IMR-90 (cell line): ENCODE results near the gene DYRK2. TPM values are rescaled to one million over a fixed set of nuclear protein-coding genes. Genes with fewer than 3 reads are reported as not detected.
"Not testable (repeated sequence)": the region's sequence is repeated elsewhere in the genome, so short reads cannot be mapped to it uniquely, and the experiment has no call there.

Experiments
- ATAC-seq: fragments of 200-7000 bp; cut with Tn5 transposase; 2 replicates; pipeline ENCODE4 v1.9.1; 2020; ENCODE audit warnings: low read depth, mild to moderate bottlenecking, moderate library complexity
- BruUV-seq: library from RNA; stranded (reverse); fragments of 400-500 nt; replicated peaks from 2 replicates; lab custom pipeline; 2021; lab: Mats Ljungman, UMichigan
- CTCF ChIA-PET: fragments of 300-600 bp; formaldehyde crosslinking; extraction: SDS; loops from one replicate; lab custom pipeline; 2021; ENCODE audit warnings: antibody characterized with exemption; lab: Yijun Ruan, JAX
- POLR2A ChIA-PET: fragments of 300-600 bp; sonication (Branson Sonifier 250); formaldehyde crosslinking; loops from one replicate; lab custom pipeline; 2022; ENCODE audit warnings: antibody characterized with exemption; ENCODE audit not compliant: unreplicated experiment; lab: Charles Lee
- DNase-seq: peaks from one replicate; pipeline ENCODE4 v3.0.0; 2013
- H2AFZ ChIP-seq: replicated peaks from 2 replicates; pipeline ENCODE3; 2013; ENCODE audit warnings: low read length, mild to moderate bottlenecking; ENCODE audit not compliant: poor library complexity
- H2AK5ac ChIP-seq: 2 replicates; pipeline ENCODE4 v1.6.1; 2013; ENCODE audit warnings: low read depth, low read length, inconsistent platforms
- H2AK9ac ChIP-seq: replicated peaks from 2 replicates; pipeline ENCODE3; 2013; ENCODE audit warnings: mild to moderate bottlenecking, low read depth, low read length, moderate library complexity; ENCODE audit not compliant: poor library complexity
- H2BK120ac ChIP-seq: 2 replicates; pipeline ENCODE4 v1.6.1; 2013; ENCODE audit warnings: low read depth, low read length, inconsistent platforms
- H2BK15ac ChIP-seq: 3 replicates; pipeline ENCODE4 v1.6.1; 2013; ENCODE audit warnings: low read depth, low read length, inconsistent platforms
- H2BK20ac ChIP-seq: 2 replicates; pipeline ENCODE4 v1.6.1; 2013; ENCODE audit warnings: low read depth, mild to moderate bottlenecking, inconsistent platforms, low read length, moderate library complexity
- H2BK5ac ChIP-seq: 2 replicates; pipeline ENCODE4 v1.6.1; 2013; ENCODE audit warnings: mild to moderate bottlenecking, low read depth, low read length, inconsistent platforms; ENCODE audit not compliant: poor library complexity, severe bottlenecking
- H3K14ac ChIP-seq: replicated peaks from 2 replicates; pipeline ENCODE4 v1.6.1; 2013; ENCODE audit warnings: low read depth, low read length, inconsistent platforms
- H3K18ac ChIP-seq: 2 replicates; pipeline ENCODE4 v1.6.1; 2013; ENCODE audit warnings: low read depth, low read length, control low read depth
- H3K23ac ChIP-seq: 2 replicates; pipeline ENCODE4 v1.6.1; 2013; ENCODE audit warnings: low read depth, low read length, inconsistent platforms
- H3K27ac ChIP-seq: 2 replicates; pipeline ENCODE4 v1.5.1; 2013; ENCODE audit warnings: mild to moderate bottlenecking, control low read depth, low read length; ENCODE audit not compliant: insufficient read depth
- H3K27me3 ChIP-seq: 2 replicates; pipeline ENCODE4 v1.6.1; 2013; ENCODE audit warnings: low read length; ENCODE audit not compliant: control insufficient read depth, insufficient read depth
- H3K36me3 ChIP-seq: 2 replicates; pipeline ENCODE4 v1.6.1; 2013; ENCODE audit warnings: low read length, mixed read lengths; ENCODE audit not compliant: control insufficient read depth, insufficient read depth
- H3K4ac ChIP-seq: 2 replicates; pipeline ENCODE4 v1.6.1; 2013; ENCODE audit warnings: low read depth, low read length, inconsistent platforms
- H3K4me1 ChIP-seq: 2 replicates; pipeline ENCODE4 v1.6.1; 2013; ENCODE audit warnings: low read length, mixed read lengths; ENCODE audit not compliant: control insufficient read depth, insufficient read depth
- H3K4me2 ChIP-seq: 2 replicates; pipeline ENCODE4 v1.6.1; 2013; ENCODE audit warnings: low read depth, mild to moderate bottlenecking, control low read depth, low read length, moderate library complexity
- H3K4me3 ChIP-seq: 2 replicates; pipeline ENCODE4 v1.5.1; 2013; ENCODE audit warnings: low read depth, mild to moderate bottlenecking, control low read depth, low read length, moderate library complexity; ENCODE audit not compliant: insufficient read depth
- H3K56ac ChIP-seq: 2 replicates; pipeline ENCODE4 v1.6.1; 2013; ENCODE audit warnings: low read length, inconsistent platforms; ENCODE audit not compliant: insufficient read depth; ENCODE audit errors: extremely low read depth
- H3K79me1 ChIP-seq, 2 experiments: 2 replicates each; pipeline ENCODE4 v1.6.1; 2013; ENCODE audit warnings: low read length in 2 of 2, inconsistent platforms in 1 of 2, low read depth in 1 of 2
- H3K9ac ChIP-seq: 2 replicates; pipeline ENCODE4 v1.6.1; 2013; ENCODE audit warnings: low read depth, low read length, control low read depth
- H3K9me1 ChIP-seq: 2 replicates; pipeline ENCODE4 v1.6.1; 2013; ENCODE audit warnings: low read length, inconsistent platforms; ENCODE audit not compliant: insufficient read depth
- H3K9me3 ChIP-seq: 2 replicates; pipeline ENCODE4 v1.6.1; 2013; ENCODE audit warnings: low read length; ENCODE audit not compliant: control insufficient read depth, insufficient read depth
- H4K20me1 ChIP-seq: 2 replicates; pipeline ENCODE4 v1.6.1; 2013; ENCODE audit warnings: low read length, inconsistent platforms; ENCODE audit not compliant: insufficient read depth
- H4K5ac ChIP-seq: 2 replicates; pipeline ENCODE4 v1.6.1; 2013; ENCODE audit warnings: mild to moderate bottlenecking, low read depth, low read length, control low read depth
- H4K8ac ChIP-seq, 2 experiments: 2 replicates each; pipeline ENCODE4 v1.6.1; 2013; ENCODE audit warnings: low read depth in 2 of 2, low read length in 2 of 2, control low read depth in 1 of 2, inconsistent platforms in 1 of 2
- H4K91ac ChIP-seq: 2 replicates; pipeline ENCODE4 v1.6.1; 2013; ENCODE audit warnings: low read depth, low read length, inconsistent platforms; ENCODE audit not compliant: insufficient read depth
- BHLHE40 ChIP-seq: fragments of 150-350 bp; IDR thresholded peaks from 2 replicates; pipeline ENCODE4 v1.6.1; 2016; ENCODE audit warnings: mild to moderate bottlenecking, low read depth, low read length
- ELK1 ChIP-seq: fragments of 150-350 bp; IDR thresholded peaks from 2 replicates; pipeline ENCODE4 v1.6.1; 2016; ENCODE audit warnings: low read depth, mild to moderate bottlenecking, low read length, moderate library complexity, borderline replicate concordance
- FOS ChIP-seq: fragments of 150-350 bp; IDR thresholded peaks from 2 replicates; pipeline ENCODE4 v1.6.1; 2016; ENCODE audit warnings: low read depth, low read length
- MAFK ChIP-seq: IDR thresholded peaks from 2 replicates; pipeline ENCODE4 v1.6.1; 2012; ENCODE audit warnings: low read depth, low read length, improper control_type of control experiment
- MAZ ChIP-seq: IDR thresholded peaks from 2 replicates; pipeline ENCODE4 v1.6.1; 2012; ENCODE audit warnings: low read depth, mild to moderate bottlenecking, low read length, improper control_type of control experiment, moderate library complexity, borderline replicate concordance
- POLR2A ChIP-seq: IDR thresholded peaks from 2 replicates; pipeline ENCODE4 v1.6.1; 2012; ENCODE audit warnings: mild to moderate bottlenecking, low read depth, low read length
- RFX5 ChIP-seq: IDR thresholded peaks from 2 replicates; pipeline ENCODE4 v1.8.0; 2012; ENCODE audit warnings: low read depth, mild to moderate bottlenecking, low read length, moderate library complexity
- WGBS, 2 experiments: methylation state at CpG; one replicate each; pipeline versions ENCODE4 v1.1.5 to v1.1.7; 2013; ENCODE audit warnings: missing lambda C conversion rate in 2 of 2; ENCODE audit not compliant: insufficient read length in 1 of 2; ENCODE audit errors: extremely low coverage in 2 of 2; 5-methylcytosine and 5-hydroxymethylcytosine counted together
- dilution Hi-C: fragments of 300-500 bp; cut with HindIII; formaldehyde crosslinking; loops from one replicate; pipeline ENCODE4 v1.14.3; 2018; ENCODE audit warnings: low sequenced_read_pairs; ENCODE audit not compliant: unreplicated experiment
- in situ Hi-C: fragments of 300-500 bp; cut with MboI; formaldehyde crosslinking; loops from 3 replicates; pipeline ENCODE4 v1.14.3; 2019; ENCODE audit warnings: low sequenced_read_pairs, inconsistent platforms, mixed read lengths
- intact Hi-C: fragments of 100-400 bp; cut with micrococcal nuclease; formaldehyde crosslinking; loops from 2 replicates; pipeline ENCODE4 v1.10.0; 2022
- polyA plus RNA-seq, 3 experiments: library from polyadenylated mRNA; depleted of rRNA; stranded (reverse); fragments of >200 nt; gene quantifications; 2 replicates each; pipeline ENCODE4 v1.2.3, GENCODE V29; 2012; ENCODE audit warnings: low replicate concordance in 1 of 3
- total RNA-seq: library from RNA; depleted of rRNA; stranded (reverse); fragments of >200 nt; gene quantifications from 2 replicates; pipeline ENCODE4 v1.2.3, GENCODE V29; 2012

The DYRK2 gene
- total and polyA plus RNA-seq, 2 of the 4 experiments (the other 2 are of a cell fraction), result 16.3 to 23.1 TPM

DNA sequence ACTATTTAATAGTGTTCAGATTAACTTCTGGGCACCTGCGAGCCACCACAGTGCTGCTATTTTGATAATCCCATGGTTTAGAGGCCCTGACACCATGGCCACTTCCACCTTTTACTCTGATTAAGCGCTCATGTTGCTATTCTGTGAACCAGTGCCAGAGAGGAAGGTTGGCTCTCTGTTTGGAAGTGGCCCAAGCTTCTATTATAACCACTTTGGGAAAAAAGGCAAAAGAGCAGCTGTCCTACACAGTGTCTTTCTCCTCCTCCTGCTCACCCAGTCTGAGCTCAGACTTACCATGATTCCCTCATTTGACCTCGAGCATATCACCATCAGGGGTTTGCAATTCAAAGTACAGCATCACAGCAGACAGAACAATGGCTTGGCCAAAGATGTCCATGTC lies 23.3 kb downstream of the DYRK2 start:
- Histone ChIP-seq H3K56ac (no peak overlapping the region), H2BK120ac (no peak overlapping the region), H4K91ac (no peak overlapping the region; the same call in 1 of the 2 replicates), H2BK5ac (no peak overlapping the region), H3K4ac (no peak overlapping the region), H3K4me1 (peaks cover 3% of the 10 kb centered on the region; the same call in 1 of the 2 replicates), H4K5ac (no peak overlapping the region), H4K8ac (no peak overlapping the region), H3K27me3 (no peaks in the 10 kb centered on the region), H2AFZ (no peak overlapping the region), H3K79me1 (peaks cover 3 to 24% of the 10 kb centered on the region in 2 experiments; a peak in 2 of 4 replicates), H2BK20ac (no peak overlapping the region), H2BK15ac (no peak overlapping the region), H3K4me3 (no peak overlapping the region), H3K9me1 (peaks cover 8% of the 10 kb centered on the region), H3K4me2 (no peak overlapping the region), H3K9ac (no peak overlapping the region), H3K27ac (no peak overlapping the region), H3K14ac (no peak overlapping the region), H3K9me3 (peaks cover 6% of the 10 kb centered on the region), H2AK5ac (no peak overlapping the region), H4K20me1 (no peaks in the 10 kb centered on the region), H2AK9ac (no peak overlapping the region), H3K18ac (no peak overlapping the region), H3K23ac (no peak overlapping the region), H3K36me3 (no peaks in the 10 kb centered on the region)
- TF ChIP-seq MAFK (no peak), MAZ (no peak), RFX5 (no peak), FOS (no peak), ELK1 (no peak), BHLHE40 (no peak), POLR2A (no peak)
- CTCF ChIA-PET, result no interaction called here
- WGBS, 2 experiments, result 100% methylated on average over 1 of the region's 3 CpGs; no CpG with 5 or more reads in 1 of the 2 experiments
- in situ Hi-C loops (no loop called here), intact Hi-C loops (loop anchor here (2.0 kb wide), 1 partner anchor 71 kb away; no protein-coding TSS in a partner anchor), dilution Hi-C loops (no loop called here)
- BruUV-seq, result no TSS peak
- DNase-seq, result no peak
- no peak for ATAC-seq
- POLR2A ChIA-PET, result no interaction called here

DNA sequence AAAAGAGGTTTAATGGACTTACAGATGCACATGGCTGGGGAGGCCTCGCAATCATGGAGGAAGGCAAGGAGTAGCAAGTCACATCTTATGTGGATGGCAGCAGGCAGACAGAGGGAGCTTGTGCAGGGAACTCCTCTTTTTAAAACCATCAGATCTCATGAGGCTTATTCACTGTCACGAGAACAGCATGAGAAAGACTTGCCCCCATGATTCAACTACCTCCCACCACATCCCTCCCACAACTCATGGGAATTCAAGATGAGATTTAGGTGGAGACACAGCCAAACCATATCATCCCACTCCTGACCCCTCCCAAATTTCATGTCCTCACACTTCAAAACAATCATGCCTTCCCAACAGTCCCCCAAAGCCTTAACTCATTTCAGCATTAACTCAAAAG lies 24.0 kb downstream of the DYRK2 start:
- intact Hi-C loops, H3K14ac ChIP-seq, H3K4me3 ChIP-seq, H3K4me1 ChIP-seq, H3K9me1 ChIP-seq, H2BK5ac ChIP-seq, H3K4me2 ChIP-seq, H3K56ac ChIP-seq, H2BK120ac ChIP-seq, H2AK5ac ChIP-seq, H4K5ac ChIP-seq, H3K18ac ChIP-seq, H3K36me3 ChIP-seq, H3K23ac ChIP-seq, H4K8ac ChIP-seq, DNase-seq, POLR2A ChIA-PET, in situ Hi-C loops, H2BK15ac ChIP-seq, H3K27ac ChIP-seq, H3K9me3 ChIP-seq, CTCF ChIA-PET, H2AK9ac ChIP-seq, H3K27me3 ChIP-seq, BruUV-seq, ATAC-seq, H4K91ac ChIP-seq, H3K4ac ChIP-seq, H2AFZ ChIP-seq, H4K20me1 ChIP-seq, H2BK20ac ChIP-seq, dilution Hi-C loops, H3K9ac ChIP-seq: not testable (repeated sequence)
- peaks cover 3 to 22% of the 10 kb centered on the region in 2 experiments; a peak in 2 of 4 replicates for H3K79me1 ChIP-seq
- no CpG with 5 or more reads among the region's 2 CpGs for WGBS, 2 experiments
